ENCODE measurements around the gene GATAD2A.
A peak's percentile ranks its signal among the peaks of the same experiment; 100 is the strongest.

GATAD2A gene

DNA sequence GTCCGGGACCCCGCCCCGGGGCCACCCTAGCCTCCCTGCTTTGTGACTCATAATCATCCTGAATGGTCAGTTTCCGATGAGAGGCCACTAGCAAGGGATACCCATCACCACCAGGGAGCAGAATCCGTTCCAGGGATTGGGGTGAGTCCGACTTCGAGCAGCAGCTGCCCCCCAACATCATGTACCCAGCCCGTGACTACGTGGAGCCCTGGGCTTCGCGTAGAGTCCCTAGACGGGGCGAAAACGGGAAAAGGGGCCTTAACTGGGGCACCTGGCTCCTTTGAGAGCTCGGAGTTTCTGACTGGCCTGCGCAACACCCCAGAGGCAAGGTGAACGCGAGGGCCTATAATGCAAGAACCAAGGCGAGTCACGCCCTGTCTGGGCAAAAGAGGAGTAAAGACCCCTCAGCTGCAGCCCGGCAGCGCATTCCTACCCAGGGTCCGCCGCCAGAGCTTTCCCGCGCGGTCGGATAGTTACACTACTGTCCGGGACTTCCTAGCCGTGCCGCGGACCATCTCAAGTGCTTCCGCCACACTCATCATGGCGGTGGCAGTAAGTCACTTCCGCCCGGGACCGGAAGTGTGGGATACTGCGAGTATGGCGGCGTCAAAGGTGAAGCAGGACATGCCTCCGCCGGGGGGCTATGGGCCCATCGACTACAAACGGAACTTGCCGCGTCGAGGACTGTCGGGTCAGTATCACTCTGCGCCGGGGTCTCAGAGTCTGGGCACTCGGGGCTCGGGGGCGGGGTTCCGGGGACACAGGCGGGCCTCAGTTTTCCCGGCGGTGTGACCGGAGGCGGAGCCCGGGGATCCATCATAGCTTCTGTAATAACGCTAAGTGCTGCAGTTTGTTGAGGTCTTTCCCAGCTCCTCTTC, 110.4 kb downstream of the GATAD2A start, which contains the start of gene NDUFA13:
NDUFA13 (plus strand) TSS at position 584 of the 878 bp plus-strand sequence; CDS start at position 598, 14 bp downstream.
- Histone ChIP-seq H3K27ac (ENCODE audit: low read depth, low read length) (peak within 1 kb of the TSS; percentile 93), H3K36me3 (ENCODE audit: insufficient read depth, low read length) (peaks cover 8% of the 10 kb centered on the region), H3K4me3 (ENCODE audit: low read depth in 1 of 2, low read length in 2 of 2) (peak within 1 kb of the TSS; percentile 87 to 94), H3K9me3 (ENCODE audit: low read length) (no peaks in the 10 kb centered on the region), H3K9ac (ENCODE audit: low read length) (peak within 1 kb of the TSS; percentile 77), H3K27me3 (ENCODE audit: control insufficient read depth in 1 of 2, insufficient read depth in 2 of 2, low read length in 2 of 2) (no peaks in the 10 kb centered on the region), H3K4me1 (ENCODE audit: insufficient read depth, low read length) (peaks cover 14% of the 10 kb centered on the region)

DNA sequence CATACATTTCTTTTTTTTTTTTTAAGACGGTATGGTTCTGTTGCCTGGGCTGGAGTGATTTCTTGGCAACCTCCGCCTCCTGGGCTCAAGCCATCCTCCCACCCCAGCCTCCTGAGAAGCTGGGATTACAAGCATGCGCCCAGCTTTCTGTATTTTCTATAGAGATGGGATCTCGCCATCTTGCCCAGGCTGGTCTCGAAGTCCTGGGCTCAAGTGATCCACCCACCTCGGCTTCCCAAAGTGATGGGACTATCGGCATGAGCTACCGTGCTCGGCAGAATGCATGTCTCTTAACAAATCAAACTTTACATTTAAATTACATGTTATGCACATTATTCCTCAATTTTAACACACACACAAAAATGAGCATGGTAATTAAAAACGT, 111.8 kb downstream of the GATAD2A start:
- no peaks in the 10 kb centered on the region for H3K9me3 ChIP-seq (ENCODE audit: low read length)
- H3K36me3 ChIP-seq (ENCODE audit: insufficient read depth, low read length) = peaks cover 8% of the 10 kb centered on the region
- H3K4me3 ChIP-seq (ENCODE audit: low read depth in 1 of 2, low read length in 2 of 2) = peak overlapping the region in 1 of 2 donors; percentile 94
- H3K27me3 ChIP-seq (ENCODE audit: control insufficient read depth in 1 of 2, insufficient read depth in 2 of 2, low read length in 2 of 2) = no peaks in the 10 kb centered on the region
- H3K4me1 ChIP-seq (ENCODE audit: insufficient read depth, low read length) = peaks cover 14% of the 10 kb centered on the region
- H3K9ac ChIP-seq (ENCODE audit: low read length) = no peak overlapping the region
- H3K27ac ChIP-seq (ENCODE audit: low read depth, low read length) = no peak overlapping the region

DNA sequence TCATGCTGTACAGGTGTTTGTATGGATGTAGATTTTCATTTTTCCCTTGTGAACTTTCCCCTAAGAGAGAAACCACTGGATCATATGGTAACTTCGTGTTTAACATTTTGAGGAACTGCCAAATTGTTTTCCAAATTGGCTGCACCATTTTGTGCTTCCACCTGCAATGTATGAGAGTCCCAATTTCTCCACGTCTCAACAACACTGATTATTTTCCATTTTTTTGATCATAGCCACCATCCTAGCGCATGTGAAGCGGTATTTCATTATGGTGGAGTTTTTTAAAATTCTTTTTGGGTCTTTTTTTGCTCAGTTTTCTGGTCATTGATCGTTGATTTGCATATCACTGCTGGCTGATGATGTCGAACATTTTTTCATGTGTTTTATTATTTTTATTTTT, 115.5 kb downstream of the GATAD2A start:
- Histone ChIP-seq H3K9me3 (ENCODE audit: low read length) (no peaks in the 10 kb centered on the region), H3K27me3 (ENCODE audit: control insufficient read depth in 1 of 2, insufficient read depth in 2 of 2, low read length in 2 of 2) (no peaks in the 10 kb centered on the region), H3K9ac (ENCODE audit: low read length) (no peak overlapping the region), H3K4me1 (ENCODE audit: insufficient read depth, low read length) (peaks cover 8% of the 10 kb centered on the region), H3K27ac (ENCODE audit: low read depth, low read length) (no peak overlapping the region), H3K4me3 (ENCODE audit: low read depth in 1 of 2, low read length in 2 of 2) (no peak overlapping the region), H3K36me3 (ENCODE audit: insufficient read depth, low read length) (peaks cover 14% of the 10 kb centered on the region)

DNA sequence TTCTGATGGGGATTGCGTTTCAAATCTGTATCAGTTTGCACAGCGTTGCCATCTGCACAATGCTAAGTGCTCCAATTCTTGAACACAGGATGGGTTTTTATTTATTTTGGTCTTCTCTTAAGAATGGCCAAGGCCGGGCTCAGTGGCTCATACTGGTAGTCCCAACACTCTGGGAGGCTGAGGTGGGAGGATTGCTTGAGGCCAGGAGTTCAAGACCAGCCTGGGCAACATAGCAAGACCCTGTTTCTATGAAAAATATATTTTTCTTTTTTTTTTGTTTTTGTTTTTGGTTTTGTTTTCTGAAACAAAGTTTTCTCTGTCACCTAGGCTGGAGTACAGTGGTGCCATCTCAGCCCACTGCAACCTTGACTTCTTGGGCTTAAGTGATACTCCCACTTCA, 117.7 kb downstream of the GATAD2A start:
- no peaks in the 10 kb centered on the region for H3K4me1 ChIP-seq (ENCODE audit: insufficient read depth, low read length)
- no peaks in the 10 kb centered on the region for H3K27me3 ChIP-seq (ENCODE audit: control insufficient read depth in 1 of 2, insufficient read depth in 2 of 2, low read length in 2 of 2)
- no peaks in the 10 kb centered on the region for H3K9me3 ChIP-seq (ENCODE audit: low read length)
- H3K36me3 ChIP-seq (ENCODE audit: insufficient read depth, low read length) = peaks cover 28% of the 10 kb centered on the region
- no peak overlapping the region for H3K4me3 ChIP-seq (ENCODE audit: low read depth in 1 of 2, low read length in 2 of 2)
- no peak overlapping the region for H3K27ac ChIP-seq (ENCODE audit: low read depth, low read length)
- H3K9ac ChIP-seq (ENCODE audit: low read length) = no peak overlapping the region

- H3K27ac ChIP-seq (ENCODE audit: low read depth, low read length) = no peak overlapping the region
- H3K4me3 ChIP-seq (ENCODE audit: low read depth in 1 of 2, low read length in 2 of 2) = no peak overlapping the region
- H3K36me3 ChIP-seq (ENCODE audit: insufficient read depth, low read length) = peaks cover 29% of the 10 kb centered on the region
- H3K9me3 ChIP-seq (ENCODE audit: low read length) = no peaks in the 10 kb centered on the region
- H3K27me3 ChIP-seq (ENCODE audit: control insufficient read depth in 1 of 2, insufficient read depth in 2 of 2, low read length in 2 of 2) = no peaks in the 10 kb centered on the region
- H3K9ac ChIP-seq (ENCODE audit: low read length) = no peak overlapping the region
- H3K4me1 ChIP-seq (ENCODE audit: insufficient read depth, low read length) = peaks cover 2% of the 10 kb centered on the region
Measured at GRCh38 chr19:19524053-19524452, 118.6 kb downstream of the GATAD2A start.

DNA sequence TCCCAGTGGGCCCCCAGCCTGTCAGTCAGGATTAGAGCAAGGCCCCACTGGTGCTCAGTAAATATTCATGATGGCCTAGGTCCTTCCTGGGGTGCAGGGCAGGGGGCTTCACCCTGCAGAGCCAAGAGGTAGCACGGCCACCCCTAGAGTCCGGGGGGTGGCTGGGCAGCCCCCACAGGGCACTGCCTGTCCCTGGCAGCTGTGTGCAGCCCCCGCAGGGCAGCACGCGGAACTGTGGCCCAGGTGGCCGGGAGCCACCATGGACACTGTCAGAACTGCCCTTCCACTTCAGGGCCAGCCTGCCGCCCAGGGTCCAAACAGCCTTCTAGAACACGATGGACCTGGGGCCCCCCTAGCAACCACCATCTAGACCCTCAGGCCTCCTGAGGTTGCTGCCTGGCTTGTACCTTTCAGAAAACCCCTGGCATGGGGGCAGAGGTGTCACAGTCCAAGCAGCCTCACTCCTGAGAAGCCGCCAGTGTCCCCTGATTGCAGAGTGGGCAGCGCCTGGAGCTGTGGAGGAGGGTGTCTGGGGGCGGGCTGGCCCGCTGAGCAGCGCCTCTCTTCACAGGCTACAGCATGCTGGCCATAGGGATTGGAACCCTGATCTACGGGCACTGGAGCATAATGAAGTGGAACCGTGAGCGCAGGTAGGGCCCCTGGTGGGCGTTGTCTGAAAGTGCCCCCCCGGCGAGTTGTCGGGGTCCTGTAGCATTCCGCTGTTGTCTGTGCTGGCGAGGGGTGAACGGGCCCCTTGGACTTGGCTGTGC, 120.3 kb downstream of the GATAD2A start:
- no peaks in the 10 kb centered on the region for H3K27me3 ChIP-seq (ENCODE audit: control insufficient read depth in 1 of 2, insufficient read depth in 2 of 2, low read length in 2 of 2)
- no peak overlapping the region for H3K9ac ChIP-seq (ENCODE audit: low read length)
- no peak overlapping the region for H3K27ac ChIP-seq (ENCODE audit: low read depth, low read length)
- H3K36me3 ChIP-seq (ENCODE audit: insufficient read depth, low read length) = peaks cover 23% of the 10 kb centered on the region
- no peaks in the 10 kb centered on the region for H3K9me3 ChIP-seq (ENCODE audit: low read length)
- peaks cover 5% of the 10 kb centered on the region for H3K4me1 ChIP-seq (ENCODE audit: insufficient read depth, low read length)
- no peak overlapping the region for H3K4me3 ChIP-seq (ENCODE audit: low read depth in 1 of 2, low read length in 2 of 2)

DNA sequence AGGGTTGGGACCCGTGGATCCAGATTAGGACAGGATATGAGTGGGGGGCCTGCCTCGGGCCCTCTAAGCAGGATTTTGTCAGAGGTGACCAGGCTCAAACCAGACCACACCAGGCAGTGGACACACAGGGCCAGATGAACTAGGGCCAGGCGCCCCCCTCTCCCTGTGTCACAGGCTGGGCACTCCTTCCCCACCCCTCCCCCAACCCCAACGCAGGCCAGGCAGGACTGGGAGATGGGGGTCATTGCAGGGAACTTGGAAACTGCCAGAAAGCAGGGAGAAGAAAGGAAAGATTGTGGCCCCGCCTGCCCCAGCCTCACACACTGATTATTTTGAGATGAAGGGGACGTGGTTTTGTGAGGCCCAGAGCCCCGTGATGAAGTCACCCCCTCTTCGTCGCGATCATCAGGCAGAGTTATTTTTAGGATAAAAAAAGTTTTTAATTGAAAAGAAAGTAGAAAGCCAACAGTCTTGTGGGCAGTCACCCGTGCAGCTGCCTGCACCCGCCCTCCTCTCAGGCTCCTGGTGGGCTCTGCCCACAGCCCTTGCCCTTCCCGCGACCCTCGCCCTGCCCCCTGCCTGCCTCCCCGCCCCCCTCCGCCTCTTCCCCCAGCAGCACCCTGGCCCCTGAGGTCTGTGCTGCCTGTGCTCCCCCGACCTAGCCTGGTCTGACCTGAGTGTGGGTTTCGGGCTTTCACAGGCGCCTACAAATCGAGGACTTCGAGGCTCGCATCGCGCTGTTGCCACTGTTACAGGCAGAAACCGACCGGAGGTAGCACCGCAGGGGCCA, 121.3 kb downstream of the GATAD2A start:
- Histone ChIP-seq H3K36me3 (ENCODE audit: insufficient read depth, low read length) (peaks cover 23% of the 10 kb centered on the region), H3K9me3 (ENCODE audit: low read length) (no peaks in the 10 kb centered on the region), H3K27ac (ENCODE audit: low read depth, low read length) (no peak overlapping the region), H3K9ac (ENCODE audit: low read length) (no peak overlapping the region), H3K27me3 (ENCODE audit: control insufficient read depth in 1 of 2, insufficient read depth in 2 of 2, low read length in 2 of 2) (no peaks in the 10 kb centered on the region), H3K4me3 (ENCODE audit: low read depth in 1 of 2, low read length in 2 of 2) (no peak overlapping the region), H3K4me1 (ENCODE audit: insufficient read depth, low read length) (peaks cover 5% of the 10 kb centered on the region)

- no peak overlapping the region for H3K9ac ChIP-seq (ENCODE audit: low read length)
- H3K4me1 ChIP-seq (ENCODE audit: insufficient read depth, low read length) = peaks cover 9% of the 10 kb centered on the region
- no peak overlapping the region for H3K27ac ChIP-seq (ENCODE audit: low read depth, low read length)
- H3K27me3 ChIP-seq (ENCODE audit: control insufficient read depth in 1 of 2, insufficient read depth in 2 of 2, low read length in 2 of 2) = no peaks in the 10 kb centered on the region
- H3K9me3 ChIP-seq (ENCODE audit: low read length) = no peaks in the 10 kb centered on the region
- H3K4me3 ChIP-seq (ENCODE audit: low read depth in 1 of 2, low read length in 2 of 2) = no peak overlapping the region
- H3K36me3 ChIP-seq (ENCODE audit: insufficient read depth, low read length) = peaks cover 23% of the 10 kb centered on the region
Measured at GRCh38 chr19:19527371-19527656, 121.8 kb downstream of the GATAD2A start.

GRCh38 chr19:19527674-19528625, 122.5 kb downstream of the GATAD2A start:
- no peak overlapping the region for H3K9ac ChIP-seq (ENCODE audit: low read length)
- H3K4me3 ChIP-seq (ENCODE audit: low read depth in 1 of 2, low read length in 2 of 2) = no peak overlapping the region
- H3K27ac ChIP-seq (ENCODE audit: low read depth, low read length) = no peak overlapping the region
- no peaks in the 10 kb centered on the region for H3K9me3 ChIP-seq (ENCODE audit: low read length)
- H3K27me3 ChIP-seq (ENCODE audit: control insufficient read depth in 1 of 2, insufficient read depth in 2 of 2, low read length in 2 of 2) = no peaks in the 10 kb centered on the region
- H3K4me1 ChIP-seq (ENCODE audit: insufficient read depth, low read length) = peaks cover 14% of the 10 kb centered on the region
- H3K36me3 ChIP-seq (ENCODE audit: insufficient read depth, low read length) = peaks cover 23% of the 10 kb centered on the region

DNA sequence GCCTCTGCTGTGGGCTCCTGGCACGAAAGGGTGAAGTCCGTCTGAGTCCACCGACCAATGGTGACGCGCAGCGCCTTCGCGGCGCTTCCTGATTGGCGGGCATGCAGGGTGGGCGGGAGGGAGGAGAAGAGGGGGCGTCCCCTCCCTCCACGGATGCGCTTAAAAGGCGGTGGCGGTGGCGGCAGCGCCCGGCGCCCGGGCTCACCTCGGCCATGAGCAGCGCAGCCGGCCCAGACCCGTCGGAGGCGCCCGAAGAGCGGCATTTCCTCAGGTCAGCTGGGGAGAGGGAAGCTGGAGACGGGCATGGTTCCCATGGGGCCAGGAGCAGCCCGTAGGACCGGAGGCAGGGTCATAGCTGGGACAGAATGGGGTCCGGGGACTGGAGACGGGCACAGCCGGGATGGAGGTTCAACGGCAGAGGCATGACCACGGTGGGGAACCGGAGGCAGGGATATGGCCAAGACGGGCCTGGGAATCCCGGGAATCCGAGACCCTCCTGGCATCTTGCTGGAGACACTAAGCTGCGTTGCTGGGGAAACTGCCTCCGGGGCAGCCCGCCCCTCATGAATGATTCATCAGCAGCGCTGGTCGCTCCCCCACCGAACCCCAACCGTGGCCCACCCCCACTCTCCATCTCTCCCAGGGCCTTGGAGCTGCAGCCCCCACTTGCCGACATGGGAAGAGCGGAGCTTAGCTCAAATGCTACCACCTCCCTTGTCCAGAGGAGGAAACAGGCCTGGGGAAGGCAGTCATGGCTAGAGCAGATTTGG, 123.4 kb downstream of the GATAD2A start, which contains the start of gene YJEFN3:
YJEFN3 (plus strand) TSS at position 191 of the 770 bp plus-strand sequence; CDS start at position 213, 22 bp downstream.
- H3K27me3 ChIP-seq (ENCODE audit: control insufficient read depth in 1 of 2, insufficient read depth in 2 of 2, low read length in 2 of 2) = no peaks in the 10 kb centered on the region
- H3K27ac ChIP-seq (ENCODE audit: low read depth, low read length) = no peak within 1 kb of the TSS
- peaks cover 21% of the 10 kb centered on the region for H3K36me3 ChIP-seq (ENCODE audit: insufficient read depth, low read length)
- no peaks in the 10 kb centered on the region for H3K9me3 ChIP-seq (ENCODE audit: low read length)
- peaks cover 14% of the 10 kb centered on the region for H3K4me1 ChIP-seq (ENCODE audit: insufficient read depth, low read length)
- H3K4me3 ChIP-seq (ENCODE audit: low read depth in 1 of 2, low read length in 2 of 2) = no peak within 1 kb of the TSS
- H3K9ac ChIP-seq (ENCODE audit: low read length) = no peak within 1 kb of the TSS
